NCI-H748 treated with DMSO at 0.1 percent for 48 hours (cell line): ENCODE measurements around the gene OSBP2.
"Not testable (repeated sequence)": the region's sequence is repeated elsewhere in the genome, so short reads cannot be mapped to it uniquely, and the experiment has no call there.

Source experiments
- DNase-seq: peaks from one replicate; lab custom pipeline; 2025; lab: John Stamatoyannopoulos, UW

OSBP2 gene

GRCh38 chr22:30763815-30764673 lies 69.4 kb downstream of the OSBP2 start:
- peak; percentile 69 for DNase-seq

GRCh38 chr22:30767661-30768060 lies 73.0 kb downstream of the OSBP2 start:
- DNase-seq: no peak

GRCh38 chr22:30770716-30771115 lies 76.0 kb downstream of the OSBP2 start:
- DNase-seq: no peak

GRCh38 chr22:30773919-30774318 lies 79.2 kb downstream of the OSBP2 start:
- DNase-seq: no peak

- DNase-seq: no peak
These were observed 79.9 kb downstream of the OSBP2 start for GRCh38 chr22:30774566-30774965.

- DNase-seq: no peak
These were observed 81.8 kb downstream of the OSBP2 start for GRCh38 chr22:30776476-30776875.

- not testable (repeated sequence) for DNase-seq
These were observed 82.5 kb downstream of the OSBP2 start for GRCh38 chr22:30777146-30777545.

- DNase-seq: no peak
These were observed 82.9 kb downstream of the OSBP2 start for GRCh38 chr22:30777587-30777986.

GRCh38 chr22:30778261-30778660 lies 83.6 kb downstream of the OSBP2 start:
- no peak for DNase-seq

- DNase-seq: no peak
These were observed 85.4 kb downstream of the OSBP2 start for GRCh38 chr22:30780026-30780425.

- no peak for DNase-seq
These were observed 86.7 kb downstream of the OSBP2 start for GRCh38 chr22:30781271-30781875.

GRCh38 chr22:30782613-30783012 lies 87.9 kb downstream of the OSBP2 start:
- no peak for DNase-seq

- no peak for DNase-seq
These were observed 88.3 kb downstream of the OSBP2 start for GRCh38 chr22:30783021-30783420.

- no peak for DNase-seq
These were observed 90.9 kb downstream of the OSBP2 start for GRCh38 chr22:30785527-30785926.

GRCh38 chr22:30790366-30790765 lies 95.7 kb downstream of the OSBP2 start:
- DNase-seq: no peak

GRCh38 chr22:30792456-30792855 lies 97.8 kb downstream of the OSBP2 start:
- DNase-seq: no peak

GRCh38 chr22:30795118-30795517 lies 100.4 kb downstream of the OSBP2 start:
- no peak for DNase-seq

GRCh38 chr22:30801695-30802094 lies 107.0 kb downstream of the OSBP2 start:
- DNase-seq: no peak

- DNase-seq: peak; percentile 25
These were observed 107.8 kb downstream of the OSBP2 start for GRCh38 chr22:30802202-30803166.

- DNase-seq: no peak
These were observed 109.0 kb downstream of the OSBP2 start for GRCh38 chr22:30803679-30804078.

GRCh38 chr22:30804626-30805025 lies 110.0 kb downstream of the OSBP2 start:
- DNase-seq: no peak

- DNase-seq: no peak
These were observed 111.8 kb downstream of the OSBP2 start for GRCh38 chr22:30806391-30806861.
